HG03175 (cell line): ENCODE results near the gene SLC10A1.

Experiments used
- ATAC-seq: cut with Tn5 transposase; IDR thresholded peaks from one replicate; pipeline ENCODE4 v1.9.1; 2021; ENCODE audit warnings: mild to moderate bottlenecking, moderate library complexity; ENCODE audit not compliant: unreplicated experiment

The SLC10A1 gene

GRCh38 chr14:69811227-69811867, 14.3 kb upstream of the SLC10A1 start:
- ATAC-seq: no peak

- no peak for ATAC-seq
These were observed 12.1 kb upstream of the SLC10A1 start for GRCh38 chr14:69808919-69809808.

- ATAC-seq: no peak
These were observed 10.2 kb upstream of the SLC10A1 start for GRCh38 chr14:69807192-69807591.

GRCh38 chr14:69804902-69805301, 7.9 kb upstream of the SLC10A1 start:
- ATAC-seq: no peak

- ATAC-seq: no peak
These were observed 6.7 kb upstream of the SLC10A1 start for GRCh38 chr14:69803753-69804152.

- no peak for ATAC-seq
These were observed 1.3 kb upstream of the SLC10A1 start for GRCh38 chr14:69798339-69798735.

GRCh38 chr14:69797573-69798338, 715 bp upstream of the SLC10A1 start:
- ATAC-seq: no peak

- no peak for ATAC-seq
These were observed 1.4 kb downstream of the SLC10A1 start for GRCh38 chr14:69795691-69796090.

- no peak for ATAC-seq
These were observed 2.2 kb downstream of the SLC10A1 start for GRCh38 chr14:69794791-69795190.

GRCh38 chr14:69792887-69793421, 4.1 kb downstream of the SLC10A1 start:
- ATAC-seq: no peak

GRCh38 chr14:69789118-69789640, 7.9 kb downstream of the SLC10A1 start:
- ATAC-seq: no peak

GRCh38 chr14:69786603-69787002, 10.4 kb downstream of the SLC10A1 start:
- no peak for ATAC-seq

- no peak for ATAC-seq
These were observed 12.1 kb downstream of the SLC10A1 start for GRCh38 chr14:69784942-69785341.

GRCh38 chr14:69780952-69781351, 16.1 kb downstream of the SLC10A1 start:
- no peak for ATAC-seq

GRCh38 chr14:69780092-69780491, 16.9 kb downstream of the SLC10A1 start:
- ATAC-seq: no peak

GRCh38 chr14:69779088-69779487, 18.0 kb downstream of the SLC10A1 start:
- ATAC-seq: no peak

GRCh38 chr14:69776875-69777453, 20.1 kb downstream of the SLC10A1 start:
- no peak for ATAC-seq

- no peak for ATAC-seq
These were observed 22.0 kb downstream of the SLC10A1 start for GRCh38 chr14:69775012-69775411.

GRCh38 chr14:69773571-69774276, 23.3 kb downstream of the SLC10A1 start:
- ATAC-seq: no peak
